Endothelial cell of umbilical vein (primary cell): Measurements from ENCODE around the gene NOD2. TPM values are rescaled to one million over a fixed set of nuclear protein-coding genes. Genes with fewer than 3 reads are reported as not detected.

Source experiments
- BruUV-seq: library from RNA; stranded (reverse); fragments of 400-500 nt; replicated peaks from 2 replicates; lab custom pipeline; 2021; lab: Mats Ljungman, UMichigan
- CTCF ChIA-PET: fragments of 300-600, 350-600 bp; sonication (Branson Sonifier 250); formaldehyde crosslinking; loops from one replicate; lab custom pipeline; 2021; ENCODE audit warnings: antibody characterized with exemption, inconsistent platforms; lab: Charles Lee
- POLR2A ChIA-PET: fragments of 300-600, 350-600 bp; sonication (Branson Sonifier 250); formaldehyde crosslinking; loops from one replicate; lab custom pipeline; 2021; ENCODE audit warnings: antibody characterized with exemption, inconsistent platforms; lab: Charles Lee
- DNase-seq: peaks from one replicate; pipeline ENCODE4 v3.0.0-alpha.2; 2011; ENCODE audit warnings: low read depth, low spot score
- FAIRE-seq: peaks from 2 replicates; lab custom pipeline; 2011; peaks lifted over from hg19 to GRCh38; lab: Jason Lieb, UNC
- H2AFZ ChIP-seq: 2 replicates; pipeline ENCODE4 v1.6.0; 2012; ENCODE audit warnings: low read depth, low read length, control low read depth, inconsistent platforms
- H3K27ac ChIP-seq: 2 replicates; pipeline ENCODE4 v1.5.1; 2011; ENCODE audit warnings: low read depth, mild to moderate bottlenecking, control low read depth, low read length, moderate library complexity; ENCODE audit not compliant: insufficient read depth
- H3K27me3 ChIP-seq, 2 experiments: 2 replicates each; pipeline versions ENCODE4 v1.6.0 to v1.6.1; 2011; ENCODE audit warnings: low read length in 2 of 2, mixed read lengths in 1 of 2; ENCODE audit not compliant: control insufficient read depth in 2 of 2, insufficient read depth in 2 of 2
- H3K36me3 ChIP-seq, 2 experiments: 2 replicates in 1 of 2; 3 replicates in 1 of 2; pipeline ENCODE4 v1.5.1; 2011; ENCODE audit warnings: low read length in 2 of 2, mild to moderate bottlenecking in 1 of 2, moderate library complexity in 1 of 2; ENCODE audit not compliant: control insufficient read depth in 2 of 2, insufficient read depth in 2 of 2; ENCODE audit errors: extremely low read depth in 1 of 2
- H3K4me1 ChIP-seq: 3 replicates; pipeline ENCODE4 v1.5.1; 2011; ENCODE audit warnings: mild to moderate bottlenecking, low read length; ENCODE audit not compliant: control insufficient read depth, insufficient read depth; ENCODE audit errors: extremely low read depth
- H3K4me2 ChIP-seq: 2 replicates; pipeline ENCODE4 v1.6.1; 2011; ENCODE audit warnings: low read length, control low read depth, mixed read lengths; ENCODE audit not compliant: insufficient read depth
- H3K4me3 ChIP-seq, 3 experiments: fragments of 200-600 bp in 1 of 3; sonication (generic), shearing (Covaris generic) in 1 of 3; replicated peaks in 1 of 3; 2 replicates each; pipeline ENCODE4 v1.5.1; 2011 to 2016; ENCODE audit warnings: control low read depth in 3 of 3, low read length in 3 of 3, mild to moderate bottlenecking in 2 of 3, inconsistent platforms in 1 of 3, low read depth in 1 of 3, moderate library complexity in 1 of 3; ENCODE audit not compliant: insufficient read depth in 1 of 3
- H3K79me2 ChIP-seq: 2 replicates; pipeline ENCODE4 v1.6.0; 2012; ENCODE audit warnings: low read length, inconsistent platforms; ENCODE audit not compliant: control insufficient read depth, insufficient read depth
- H3K9ac ChIP-seq: replicated peaks from 2 replicates; pipeline ENCODE3; 2011; ENCODE audit warnings: low read length, control low read depth; ENCODE audit not compliant: insufficient read depth; ENCODE audit errors: extremely low read depth
- H3K9me1 ChIP-seq: replicated peaks from 3 replicates; pipeline ENCODE4 v1.6.0; 2011; ENCODE audit warnings: mild to moderate bottlenecking, low read length; ENCODE audit not compliant: control insufficient read depth, insufficient read depth; ENCODE audit errors: extremely low read depth
- H3K9me3 ChIP-seq: replicated peaks from 2 replicates; pipeline ENCODE4 v1.5.1; 2012; ENCODE audit warnings: low read length, inconsistent platforms; ENCODE audit not compliant: control insufficient read depth, insufficient read depth
- H4K20me1 ChIP-seq: replicated peaks from 2 replicates; pipeline ENCODE3; 2011; ENCODE audit warnings: mild to moderate bottlenecking, low read length; ENCODE audit not compliant: control insufficient read depth, insufficient read depth; ENCODE audit errors: extremely low read depth
- EZH2 ChIP-seq: IDR thresholded peaks from 2 replicates; pipeline ENCODE4 v1.6.1; 2012; ENCODE audit warnings: borderline replicate concordance, low read depth, mild to moderate bottlenecking, moderate library complexity, low read length, inconsistent platforms; ENCODE audit not compliant: severe bottlenecking
- FOS ChIP-seq: IDR thresholded peaks from 2 replicates; pipeline ENCODE4 v1.6.1; 2011; ENCODE audit warnings: mild to moderate bottlenecking, low read length, moderate library complexity, borderline replicate concordance; ENCODE audit not compliant: insufficient read depth
- GATA2 ChIP-seq: IDR thresholded peaks from 2 replicates; pipeline ENCODE4 v1.7.0; 2011; ENCODE audit warnings: low read depth, mild to moderate bottlenecking, moderate library complexity, mixed read lengths, low read length; ENCODE audit not compliant: insufficient read length, insufficient read depth
- JUN ChIP-seq: IDR thresholded peaks from 2 replicates; pipeline ENCODE4 v1.6.1; 2011; ENCODE audit warnings: borderline replicate concordance, low read depth; ENCODE audit not compliant: insufficient read length, insufficient read depth
- MAX ChIP-seq: IDR thresholded peaks from 2 replicates; pipeline ENCODE4 v1.6.1; 2011; ENCODE audit not compliant: insufficient read depth, insufficient read length
- MYC ChIP-seq: IDR thresholded peaks from one replicate; pipeline ENCODE4 v1.6.1; 2011; ENCODE audit warnings: mild to moderate bottlenecking, low read depth, low read length
- POLR2A ChIP-seq: IDR thresholded peaks from 2 replicates; pipeline ENCODE4 v1.6.1; 2012; ENCODE audit warnings: low read depth, mild to moderate bottlenecking, control low read depth, low read length
- POLR2AphosphoS5 ChIP-seq: IDR thresholded peaks from 2 replicates; pipeline ENCODE4 v1.6.1; 2012; ENCODE audit warnings: low read depth, mild to moderate bottlenecking, control low read depth, low read length, moderate library complexity; ENCODE audit not compliant: insufficient read depth
- dilution Hi-C: fragments of 300-500 bp; cut with MboI; formaldehyde crosslinking; loops from one replicate; pipeline ENCODE4 v1.15.0; 2019; ENCODE audit warnings: low sequenced_read_pairs; ENCODE audit not compliant: extremely low pct_ligation_motif_present
- intact Hi-C: fragments of 100-400 bp; cut with micrococcal nuclease; formaldehyde crosslinking; loops from one replicate; pipeline ENCODE4 v1.10.0; 2022
- polyA plus RNA-seq, 4 experiments: library from polyadenylated mRNA; depleted of rRNA in 3 of 4; stranded (reverse) in 3 of 4; unstranded in 1 of 4; fragments of >200 nt; gene quantifications; 2 replicates each; pipeline versions ENCODE4 v1.2.1 to v1.2.3, GENCODE V29; 2011 to 2012; ENCODE audit warnings: missing spikeins in 1 of 4
- total RNA-seq: library from RNA; stranded (reverse); gene quantifications from 2 replicates; pipeline ENCODE4 v1.2.3, GENCODE V29; 2021

The NOD2 gene
- total and polyA plus RNA-seq, 2 donors (not counting 3 experiments of a cell fraction or from before 2014, with no cell fraction given), result 0.07 to 0.58 TPM

- Histone ChIP-seq H3K4me2 (no peak overlapping the region), H3K79me2 (no peaks in the 10 kb centered on the region), H3K9me3 (no peaks in the 10 kb centered on the region), H3K27ac (no peak overlapping the region), H3K36me3 (no peaks in the 10 kb centered on the region), H3K27me3 (no peaks in the 10 kb centered on the region), H3K9ac (no peak overlapping the region), H3K4me3 (no peak overlapping the region), H3K4me1 (no peaks in the 10 kb centered on the region), H3K9me1 (no peaks in the 10 kb centered on the region), H4K20me1 (no peaks in the 10 kb centered on the region), H2AFZ (no peak overlapping the region)
- DNase-seq, result no peak
- TF ChIP-seq MAX, result no peak
- no peak for TF ChIP-seq POLR2A
- no peak for TF ChIP-seq JUN
- no peak for TF ChIP-seq EZH2
- intact Hi-C loops, result no loop called here
- FAIRE-seq, result no peak
- ChIA-PET POLR2A (no interaction called here), CTCF (interaction anchor here (1.4 kb wide), 1 partner anchor 23 kb away, joined by 6 read pairs; no protein-coding TSS in a partner anchor)
- dilution Hi-C loops, result no loop called here
- BruUV-seq, result no TSS peak
These were observed 5.3 kb upstream of the NOD2 start for GRCh38 chr16:50688083-50688482.

GRCh38 chr16:50688867-50689266 lies 4.5 kb upstream of the NOD2 start:
- POLR2A ChIA-PET, result no interaction called here
- H3K9me3 ChIP-seq, result no peaks in the 10 kb centered on the region
- no peak overlapping the region for H3K4me2 ChIP-seq
- H3K79me2 ChIP-seq, result no peaks in the 10 kb centered on the region
- H2AFZ ChIP-seq, result no peak overlapping the region
- dilution Hi-C loops (no loop called here), intact Hi-C loops (no loop called here)
- H3K9ac ChIP-seq, result no peak overlapping the region
- H4K20me1 ChIP-seq, result no peaks in the 10 kb centered on the region
- no peak for DNase-seq
- no peaks in the 10 kb centered on the region for H3K27me3 ChIP-seq
- no peaks in the 10 kb centered on the region for H3K9me1 ChIP-seq
- H3K36me3 ChIP-seq, result no peaks in the 10 kb centered on the region
- no peak overlapping the region for H3K27ac ChIP-seq
- CTCF ChIA-PET, result no interaction called here
- H3K4me1 ChIP-seq, result no peaks in the 10 kb centered on the region
- no peak for TF ChIP-seq MYC
- TF ChIP-seq JUN, result no peak
- TF ChIP-seq MAX, result no peak
- no peak for TF ChIP-seq POLR2A
- TF ChIP-seq EZH2, result no peak
- no peak for TF ChIP-seq GATA2
- no peak for TF ChIP-seq FOS
- TF ChIP-seq POLR2AphosphoS5, result no peak
- FAIRE-seq, result no peak
- no TSS peak for BruUV-seq
- no peak overlapping the region for H3K4me3 ChIP-seq
